Measurements from ENCODE around the gene GPX2.
A peak's percentile ranks its signal among the peaks of the same experiment; 100 is the strongest.

DNA sequence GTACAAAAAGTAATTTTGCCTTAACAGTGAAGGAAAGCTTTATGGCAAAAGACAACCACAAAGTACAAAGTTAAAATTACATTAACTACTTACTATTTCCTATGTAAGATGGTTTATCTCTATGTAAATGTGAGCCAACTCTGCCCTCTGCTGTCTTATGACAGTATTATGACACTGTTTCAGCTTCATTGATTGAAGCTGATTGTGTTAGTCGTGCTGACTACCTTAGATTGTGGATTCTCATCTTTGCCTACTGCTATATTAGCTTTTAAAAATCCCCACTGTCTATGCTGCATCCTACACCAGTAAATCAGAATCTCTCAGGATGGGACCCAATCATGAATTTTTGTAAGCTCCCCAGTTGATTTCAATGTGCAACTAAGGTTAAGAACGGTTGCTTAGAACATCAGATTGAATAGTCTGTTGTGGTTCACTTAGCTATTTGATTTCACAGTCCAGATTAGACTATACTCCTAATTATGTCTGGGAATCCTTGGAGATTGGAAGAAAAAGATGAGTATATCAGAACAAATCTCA lies 50.6 kb downstream of the GPX2 start:
- TF ChIP-seq, protein P1, sequence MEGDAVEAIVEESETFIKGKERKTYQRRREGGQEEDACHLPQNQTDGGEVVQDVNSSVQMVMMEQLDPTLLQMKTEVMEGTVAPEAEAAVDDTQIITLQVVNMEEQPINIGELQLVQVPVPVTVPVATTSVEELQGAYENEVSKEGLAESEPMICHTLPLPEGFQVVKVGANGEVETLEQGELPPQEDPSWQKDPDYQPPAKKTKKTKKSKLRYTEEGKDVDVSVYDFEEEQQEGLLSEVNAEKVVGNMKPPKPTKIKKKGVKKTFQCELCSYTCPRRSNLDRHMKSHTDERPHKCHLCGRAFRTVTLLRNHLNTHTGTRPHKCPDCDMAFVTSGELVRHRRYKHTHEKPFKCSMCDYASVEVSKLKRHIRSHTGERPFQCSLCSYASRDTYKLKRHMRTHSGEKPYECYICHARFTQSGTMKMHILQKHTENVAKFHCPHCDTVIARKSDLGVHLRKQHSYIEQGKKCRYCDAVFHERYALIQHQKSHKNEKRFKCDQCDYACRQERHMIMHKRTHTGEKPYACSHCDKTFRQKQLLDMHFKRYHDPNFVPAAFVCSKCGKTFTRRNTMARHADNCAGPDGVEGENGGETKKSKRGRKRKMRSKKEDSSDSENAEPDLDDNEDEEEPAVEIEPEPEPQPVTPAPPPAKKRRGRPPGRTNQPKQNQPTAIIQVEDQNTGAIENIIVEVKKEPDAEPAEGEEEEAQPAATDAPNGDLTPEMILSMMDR (conservative IDR thresholded peaks at IDR 0.05; ENCODE audit: low read depth in 2 of 2), result peak; percentile 80
- TF ChIP-seq POLR2AphosphoS5 (IDR thresholded peaks at IDR 0.05; ENCODE audit: low read depth) (no peak), CREB1 (CRISPR knock-in tag; IDR thresholded peaks at IDR 0.05; ENCODE audit: low read depth) (no peak), JUNB (IDR thresholded peaks at IDR 0.05; ENCODE audit: unreplicated experiment) (no peak), EZH2phosphoT487 (IDR thresholded peaks at IDR 0.05; ENCODE audit: unreplicated experiment) (no peak), EZH2 (IDR thresholded peaks at IDR 0.05; ENCODE audit: low read depth, unreplicated experiment) (no peak), ZNF462 (CRISPR knock-in tag; IDR thresholded peaks at IDR 0.05) (no peak), ZNF331 (CRISPR knock-in tag; IDR thresholded peaks at IDR 0.05; ENCODE audit: low read depth) (no peak)
- TF ChIP-seq, protein P2, sequence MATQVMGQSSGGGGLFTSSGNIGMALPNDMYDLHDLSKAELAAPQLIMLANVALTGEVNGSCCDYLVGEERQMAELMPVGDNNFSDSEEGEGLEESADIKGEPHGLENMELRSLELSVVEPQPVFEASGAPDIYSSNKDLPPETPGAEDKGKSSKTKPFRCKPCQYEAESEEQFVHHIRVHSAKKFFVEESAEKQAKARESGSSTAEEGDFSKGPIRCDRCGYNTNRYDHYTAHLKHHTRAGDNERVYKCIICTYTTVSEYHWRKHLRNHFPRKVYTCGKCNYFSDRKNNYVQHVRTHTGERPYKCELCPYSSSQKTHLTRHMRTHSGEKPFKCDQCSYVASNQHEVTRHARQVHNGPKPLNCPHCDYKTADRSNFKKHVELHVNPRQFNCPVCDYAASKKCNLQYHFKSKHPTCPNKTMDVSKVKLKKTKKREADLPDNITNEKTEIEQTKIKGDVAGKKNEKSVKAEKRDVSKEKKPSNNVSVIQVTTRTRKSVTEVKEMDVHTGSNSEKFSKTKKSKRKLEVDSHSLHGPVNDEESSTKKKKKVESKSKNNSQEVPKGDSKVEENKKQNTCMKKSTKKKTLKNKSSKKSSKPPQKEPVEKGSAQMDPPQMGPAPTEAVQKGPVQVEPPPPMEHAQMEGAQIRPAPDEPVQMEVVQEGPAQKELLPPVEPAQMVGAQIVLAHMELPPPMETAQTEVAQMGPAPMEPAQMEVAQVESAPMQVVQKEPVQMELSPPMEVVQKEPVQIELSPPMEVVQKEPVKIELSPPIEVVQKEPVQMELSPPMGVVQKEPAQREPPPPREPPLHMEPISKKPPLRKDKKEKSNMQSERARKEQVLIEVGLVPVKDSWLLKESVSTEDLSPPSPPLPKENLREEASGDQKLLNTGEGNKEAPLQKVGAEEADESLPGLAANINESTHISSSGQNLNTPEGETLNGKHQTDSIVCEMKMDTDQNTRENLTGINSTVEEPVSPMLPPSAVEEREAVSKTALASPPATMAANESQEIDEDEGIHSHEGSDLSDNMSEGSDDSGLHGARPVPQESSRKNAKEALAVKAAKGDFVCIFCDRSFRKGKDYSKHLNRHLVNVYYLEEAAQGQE (IDR thresholded peaks at IDR 0.05; ENCODE audit: unreplicated experiment), result no peak

Data from GM23338 (cell line).